ENCODE results near the gene BLM.

The BLM gene

DNA sequence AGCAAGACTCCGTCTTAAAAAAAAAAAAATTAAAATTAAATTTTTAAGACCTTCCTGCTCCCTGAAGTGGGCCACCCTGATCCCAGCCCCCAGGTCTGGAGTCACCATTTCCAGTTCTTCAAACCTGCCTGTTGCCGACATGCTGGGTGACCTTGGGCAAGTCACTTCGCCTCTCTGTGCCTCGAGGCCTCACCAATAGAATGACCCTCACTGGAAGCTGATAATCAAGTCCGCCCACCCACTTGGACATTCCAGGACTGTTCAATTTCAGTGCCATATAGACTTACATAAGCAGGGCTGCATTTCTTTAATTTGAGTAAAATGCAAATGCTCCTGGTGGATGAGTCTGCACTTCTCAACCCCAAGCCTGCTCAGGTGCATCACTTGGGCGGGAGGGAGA lies 112.0 kb downstream of the BLM start:
- TF ChIP-seq, protein P1, sequence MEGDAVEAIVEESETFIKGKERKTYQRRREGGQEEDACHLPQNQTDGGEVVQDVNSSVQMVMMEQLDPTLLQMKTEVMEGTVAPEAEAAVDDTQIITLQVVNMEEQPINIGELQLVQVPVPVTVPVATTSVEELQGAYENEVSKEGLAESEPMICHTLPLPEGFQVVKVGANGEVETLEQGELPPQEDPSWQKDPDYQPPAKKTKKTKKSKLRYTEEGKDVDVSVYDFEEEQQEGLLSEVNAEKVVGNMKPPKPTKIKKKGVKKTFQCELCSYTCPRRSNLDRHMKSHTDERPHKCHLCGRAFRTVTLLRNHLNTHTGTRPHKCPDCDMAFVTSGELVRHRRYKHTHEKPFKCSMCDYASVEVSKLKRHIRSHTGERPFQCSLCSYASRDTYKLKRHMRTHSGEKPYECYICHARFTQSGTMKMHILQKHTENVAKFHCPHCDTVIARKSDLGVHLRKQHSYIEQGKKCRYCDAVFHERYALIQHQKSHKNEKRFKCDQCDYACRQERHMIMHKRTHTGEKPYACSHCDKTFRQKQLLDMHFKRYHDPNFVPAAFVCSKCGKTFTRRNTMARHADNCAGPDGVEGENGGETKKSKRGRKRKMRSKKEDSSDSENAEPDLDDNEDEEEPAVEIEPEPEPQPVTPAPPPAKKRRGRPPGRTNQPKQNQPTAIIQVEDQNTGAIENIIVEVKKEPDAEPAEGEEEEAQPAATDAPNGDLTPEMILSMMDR (conservative IDR thresholded peaks at IDR 0.05; ENCODE audit: low read depth, low read length) = no peak

DNA sequence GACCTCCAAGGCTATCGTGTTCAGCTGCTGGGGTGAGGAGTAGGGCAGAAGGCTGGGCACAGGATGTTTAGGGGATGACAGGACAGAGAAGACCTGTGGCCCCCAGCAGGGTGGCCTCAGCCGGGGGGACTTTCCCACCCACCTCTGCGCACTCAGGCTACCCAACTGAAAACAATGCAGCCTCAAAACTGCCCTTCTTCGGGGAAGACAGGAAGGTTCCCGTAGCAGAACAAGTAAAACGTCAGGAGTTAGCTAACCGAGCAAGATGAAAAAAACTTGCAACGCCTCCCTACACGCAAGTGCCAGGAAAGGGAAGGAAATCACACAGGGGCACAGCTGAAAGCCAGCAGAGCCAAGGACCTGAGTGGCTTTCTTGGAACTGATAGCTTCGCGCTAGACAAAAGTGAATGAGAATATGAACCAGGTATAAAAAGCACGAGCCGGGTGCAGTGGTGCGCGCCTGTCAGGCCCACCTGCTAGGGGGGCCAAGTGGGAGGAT lies 112.8 kb downstream of the BLM start:
- no peak for DNase-seq (ENCODE audit: low read depth)
- TF ChIP-seq, protein P1 (conservative IDR thresholded peaks at IDR 0.05; ENCODE audit: low read depth, low read length) = no peak
- no peak overlapping the region for H3K4me3 ChIP-seq (ENCODE audit: low read length)

More for the DNA sequence above, 112.0 kb downstream of the BLM start:
- DNase-seq (ENCODE audit: low read depth) = no peak
- no peak overlapping the region for H3K4me3 ChIP-seq (ENCODE audit: low read length)

DNA sequence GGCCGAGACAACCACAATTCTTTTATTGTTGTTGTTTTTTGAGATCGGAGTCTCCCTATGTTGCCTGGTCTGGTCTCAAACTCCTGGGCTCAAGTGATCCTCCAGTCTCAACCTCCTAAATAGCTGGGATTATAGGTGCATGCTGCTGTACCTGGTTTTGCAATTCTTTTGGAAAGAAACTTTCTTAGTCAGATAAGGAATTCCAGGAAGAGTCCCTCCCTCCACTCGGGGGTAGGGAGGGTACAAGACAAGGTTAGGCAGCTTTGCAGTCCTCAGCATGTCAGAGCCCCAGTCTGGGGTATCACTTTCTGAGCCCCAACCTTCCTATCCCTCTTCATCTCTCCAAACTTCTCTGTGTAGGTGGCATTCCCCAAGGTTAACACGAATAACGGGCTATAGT lies 117.5 kb downstream of the BLM start:
- TF ChIP-seq, protein P1 (conservative IDR thresholded peaks at IDR 0.05; ENCODE audit: low read depth, low read length) = no peak
- no peak overlapping the region for H3K4me3 ChIP-seq (ENCODE audit: low read length)
- DNase-seq (ENCODE audit: low read depth) = no peak

DNA sequence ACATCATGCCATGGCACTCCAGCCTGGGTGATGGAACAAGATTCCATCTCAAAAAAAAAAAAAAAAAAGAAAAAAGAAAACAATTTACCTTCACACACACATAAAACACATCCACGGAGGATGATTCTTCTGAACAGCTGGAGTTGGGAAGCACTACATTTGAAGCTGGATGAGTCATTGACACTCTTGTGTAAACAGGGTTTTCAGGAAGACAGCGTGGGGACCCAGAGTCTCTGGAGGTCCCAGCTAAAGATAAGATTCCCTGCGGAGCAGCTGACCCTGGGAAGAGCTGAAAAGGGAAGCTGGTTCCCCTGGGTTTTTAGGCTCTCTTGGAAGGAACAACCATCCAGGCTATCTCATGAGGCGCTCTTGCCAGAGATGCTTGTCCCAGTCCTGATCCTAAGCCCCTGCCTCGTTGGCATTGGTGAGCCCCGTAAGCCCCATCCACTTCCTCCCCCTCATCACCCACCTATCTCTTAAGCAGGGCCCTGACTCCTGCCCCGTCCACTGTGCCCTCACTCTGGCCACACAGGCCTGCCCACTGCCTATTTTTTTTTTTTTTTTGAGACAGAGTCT lies 119.2 kb downstream of the BLM start:
- no peak overlapping the region for H3K4me3 ChIP-seq (ENCODE audit: low read length)
- no peak for DNase-seq (ENCODE audit: low read depth)
- TF ChIP-seq, protein P1 (conservative IDR thresholded peaks at IDR 0.05; ENCODE audit: low read depth, low read length) = no peak

DNA sequence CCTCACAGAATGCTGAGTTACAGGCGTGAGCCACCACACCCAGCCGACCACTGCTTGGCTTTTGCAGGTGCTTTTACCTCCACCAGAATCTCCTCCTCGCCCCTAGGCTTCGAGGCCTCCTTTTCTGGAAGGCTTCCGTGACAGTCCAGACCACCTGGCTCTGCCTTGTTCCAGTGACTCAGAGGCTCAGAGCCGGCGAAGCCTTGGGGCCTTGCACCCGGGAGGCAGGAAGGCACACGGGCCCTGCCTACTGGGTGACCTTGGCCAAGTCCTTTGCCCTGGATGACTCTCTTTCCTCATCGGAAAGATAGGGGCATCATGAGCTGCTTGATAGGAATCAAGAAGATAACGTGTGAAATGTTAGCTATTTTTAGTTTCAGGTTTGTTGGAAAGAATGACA lies 119.9 kb downstream of the BLM start:
- DNase-seq (ENCODE audit: low read depth) = no peak

DNA sequence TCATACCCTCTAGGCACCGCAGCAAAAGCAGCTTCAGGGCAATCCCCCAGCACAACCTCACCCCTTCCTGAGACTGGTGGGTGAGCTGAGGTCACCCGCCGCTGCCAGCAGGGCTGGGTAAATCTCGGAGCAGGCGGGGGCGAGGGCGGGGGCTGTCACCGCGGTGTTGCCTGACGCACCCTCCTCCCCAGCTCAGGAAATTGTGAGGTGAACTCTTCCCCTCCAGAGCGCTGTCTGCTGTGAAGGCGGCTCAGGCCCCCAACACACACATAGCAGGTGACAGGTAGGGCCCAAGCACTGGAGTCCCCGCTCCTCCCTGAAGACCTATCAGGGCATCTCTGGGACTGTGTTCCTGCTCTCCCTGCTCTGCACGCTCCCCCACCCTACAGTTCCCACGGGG lies 121.0 kb downstream of the BLM start:
- TF ChIP-seq, protein P1 (conservative IDR thresholded peaks at IDR 0.05; ENCODE audit: low read depth, low read length) = no peak
- H3K4me3 ChIP-seq (ENCODE audit: low read length) = no peak overlapping the region
- no peak for DNase-seq (ENCODE audit: low read depth)

More for the DNA sequence above, 119.9 kb downstream of the BLM start:
- H3K4me3 ChIP-seq (ENCODE audit: low read length) = no peak overlapping the region
- TF ChIP-seq, protein P1 (conservative IDR thresholded peaks at IDR 0.05; ENCODE audit: low read depth, low read length) = no peak

DNA sequence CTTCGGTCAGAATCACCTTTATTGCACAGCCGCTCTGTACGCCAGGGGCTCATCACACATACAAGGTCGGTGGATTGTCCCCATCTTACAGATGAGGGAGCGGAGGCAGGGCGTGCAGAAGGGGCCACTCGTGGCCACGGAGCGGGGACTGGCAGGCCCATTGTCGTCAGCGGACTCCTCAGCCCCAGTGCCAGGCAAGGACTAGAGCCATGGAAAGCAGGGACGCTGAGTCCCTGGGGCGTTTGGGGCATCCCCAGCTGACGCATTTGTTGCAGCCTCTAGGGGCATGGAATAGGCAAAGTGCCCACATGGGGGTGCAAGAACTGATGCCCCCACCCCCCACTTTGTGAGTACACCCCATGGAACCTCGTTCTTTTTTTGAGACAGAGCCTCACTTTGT lies 121.4 kb downstream of the BLM start:
- DNase-seq (ENCODE audit: low read depth) = no peak
- TF ChIP-seq, protein P1 (conservative IDR thresholded peaks at IDR 0.05; ENCODE audit: low read depth, low read length) = no peak
- H3K4me3 ChIP-seq (ENCODE audit: low read length) = no peak overlapping the region
